ENCODE data around the gene RAP1A. TPM values are rescaled to one million over a fixed set of nuclear protein-coding genes. Genes with fewer than 3 reads are reported as not detected.

Gene RAP1A
- polyA plus RNA-seq, 1 donor (not counting 4 experiments of a cell fraction or from before 2014, with no cell fraction given): 70.3 TPM

DNA sequence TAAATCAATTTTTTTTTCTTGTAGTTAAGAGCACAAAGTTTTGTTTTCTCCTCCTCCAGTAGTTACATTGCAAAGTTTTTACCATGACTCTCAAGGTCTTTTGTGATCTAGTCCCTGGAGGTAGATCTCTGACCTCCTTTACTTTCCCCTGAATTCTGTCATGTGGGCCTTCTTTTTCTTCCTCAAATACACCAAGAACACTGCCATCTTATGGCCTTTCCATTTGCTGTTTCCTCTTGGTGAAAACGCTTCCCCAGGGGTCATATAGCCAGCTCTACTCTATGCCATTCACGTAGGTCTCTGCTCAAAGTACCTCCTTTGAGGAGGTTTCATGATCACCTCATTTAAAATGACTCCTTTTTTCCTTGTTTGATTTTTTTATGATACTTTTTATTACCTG is 138.8 kb downstream of the RAP1A start:
- Histone ChIP-seq H3K79me2 (ENCODE audit: control insufficient read depth, insufficient read depth, low read length) (peaks cover 23% of the 10 kb centered on the region), H3K9me3 (ENCODE audit: control insufficient read depth, low read depth, low read length) (no peaks in the 10 kb centered on the region), H3K27ac (ENCODE audit: control insufficient read depth, insufficient read depth, low read length) (no peak overlapping the region), H4K20me1 (ENCODE audit: control insufficient read depth, extremely low read depth, insufficient read depth, low read length) (no peaks in the 10 kb centered on the region), H3K4me3 (ENCODE audit: control insufficient read depth in 2 of 3, extremely low read depth in 1 of 3, insufficient read depth in 2 of 3, low read depth in 1 of 3, low read length in 3 of 3) (no peak overlapping the region), H3K4me1 (ENCODE audit: control insufficient read depth, extremely low read depth, insufficient read depth, low read length) (peaks cover 16% of the 10 kb centered on the region), H3K9me1 (ENCODE audit: control insufficient read depth, extremely low read depth, insufficient read depth, low read length) (no peaks in the 10 kb centered on the region), H3K27me3 (ENCODE audit: control insufficient read depth, extremely low read depth, insufficient read depth, low read length) (no peaks in the 10 kb centered on the region), H2AFZ (ENCODE audit: control insufficient read depth, low read length) (no peak overlapping the region), H3K4me2 (ENCODE audit: control insufficient read depth, extremely low read depth, insufficient read depth, low read depth, low read length) (no peak overlapping the region), H3K9ac (ENCODE audit: control insufficient read depth, extremely low read depth, insufficient read depth, low read length) (no peak overlapping the region), H3K36me3 (ENCODE audit: control insufficient read depth in 2 of 2, extremely low read depth in 1 of 2, insufficient read depth in 2 of 2, low read length in 2 of 2) (peaks cover 8 to 9% of the 10 kb centered on the region in 2 experiments)
- DNase-seq (ENCODE audit: low read depth, low spot score) (no peak), FAIRE-seq (no peak)
- dilution Hi-C loops (cut with MboI; ENCODE audit: extremely low pct_ligation_motif_present, low sequenced_read_pairs): no loop called here
- TF ChIP-seq, protein P1, sequence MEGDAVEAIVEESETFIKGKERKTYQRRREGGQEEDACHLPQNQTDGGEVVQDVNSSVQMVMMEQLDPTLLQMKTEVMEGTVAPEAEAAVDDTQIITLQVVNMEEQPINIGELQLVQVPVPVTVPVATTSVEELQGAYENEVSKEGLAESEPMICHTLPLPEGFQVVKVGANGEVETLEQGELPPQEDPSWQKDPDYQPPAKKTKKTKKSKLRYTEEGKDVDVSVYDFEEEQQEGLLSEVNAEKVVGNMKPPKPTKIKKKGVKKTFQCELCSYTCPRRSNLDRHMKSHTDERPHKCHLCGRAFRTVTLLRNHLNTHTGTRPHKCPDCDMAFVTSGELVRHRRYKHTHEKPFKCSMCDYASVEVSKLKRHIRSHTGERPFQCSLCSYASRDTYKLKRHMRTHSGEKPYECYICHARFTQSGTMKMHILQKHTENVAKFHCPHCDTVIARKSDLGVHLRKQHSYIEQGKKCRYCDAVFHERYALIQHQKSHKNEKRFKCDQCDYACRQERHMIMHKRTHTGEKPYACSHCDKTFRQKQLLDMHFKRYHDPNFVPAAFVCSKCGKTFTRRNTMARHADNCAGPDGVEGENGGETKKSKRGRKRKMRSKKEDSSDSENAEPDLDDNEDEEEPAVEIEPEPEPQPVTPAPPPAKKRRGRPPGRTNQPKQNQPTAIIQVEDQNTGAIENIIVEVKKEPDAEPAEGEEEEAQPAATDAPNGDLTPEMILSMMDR (optimal IDR thresholded peaks at IDR 0.05 in 1 of 3, IDR thresholded peaks at IDR 0.05 in 1 of 3, conservative IDR thresholded peaks at IDR 0.05 in 1 of 3; ENCODE audit: extremely low read depth in 1 of 3, insufficient read depth in 2 of 3, low read length in 3 of 3): no peak
- TF ChIP-seq EZH2 (IDR thresholded peaks at IDR 0.05; ENCODE audit: low read length): no peak

DNA sequence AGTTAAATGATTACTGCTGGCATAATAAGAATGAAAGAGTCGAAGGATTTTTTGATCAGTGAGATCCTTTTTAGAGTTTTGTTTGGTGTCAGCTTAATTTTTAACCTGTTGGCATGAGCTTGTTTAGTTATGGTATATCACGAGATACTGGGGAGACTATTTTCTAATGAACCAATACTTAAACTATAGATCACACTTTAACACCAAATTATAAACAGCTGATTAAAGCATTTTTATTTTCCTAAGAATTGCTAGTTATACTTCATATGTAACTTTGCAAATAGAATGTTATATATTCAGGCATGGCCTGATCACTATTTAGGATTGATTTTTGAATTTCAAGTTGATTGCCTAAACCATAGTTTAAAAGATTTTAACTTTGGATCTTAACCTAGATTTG is 142.1 kb downstream of the RAP1A start:
- no peak overlapping the region for H3K9ac ChIP-seq (ENCODE audit: control insufficient read depth, extremely low read depth, insufficient read depth, low read length)
- no peak overlapping the region for H3K27ac ChIP-seq (ENCODE audit: control insufficient read depth, insufficient read depth, low read length)
- peaks cover 17% of the 10 kb centered on the region for H3K79me2 ChIP-seq (ENCODE audit: control insufficient read depth, insufficient read depth, low read length)
- no peak overlapping the region for H2AFZ ChIP-seq (ENCODE audit: control insufficient read depth, low read length)
- no peaks in the 10 kb centered on the region for H4K20me1 ChIP-seq (ENCODE audit: control insufficient read depth, extremely low read depth, insufficient read depth, low read length)
- TF ChIP-seq, protein P1 (optimal IDR thresholded peaks at IDR 0.05 in 1 of 3, IDR thresholded peaks at IDR 0.05 in 1 of 3, conservative IDR thresholded peaks at IDR 0.05 in 1 of 3; ENCODE audit: extremely low read depth in 1 of 3, insufficient read depth in 2 of 3, low read length in 3 of 3): no peak
- H3K4me1 ChIP-seq (ENCODE audit: control insufficient read depth, extremely low read depth, insufficient read depth, low read length): peaks cover 8% of the 10 kb centered on the region
- DNase-seq (ENCODE audit: low read depth, low spot score) (no peak), FAIRE-seq (no peak)
- no peaks in the 10 kb centered on the region for H3K9me1 ChIP-seq (ENCODE audit: control insufficient read depth, extremely low read depth, insufficient read depth, low read length)
- no peak overlapping the region for H3K4me2 ChIP-seq (ENCODE audit: control insufficient read depth, extremely low read depth, insufficient read depth, low read depth, low read length)
- dilution Hi-C loops (cut with MboI; ENCODE audit: extremely low pct_ligation_motif_present, low sequenced_read_pairs): no loop called here
- H3K27me3 ChIP-seq (ENCODE audit: control insufficient read depth, extremely low read depth, insufficient read depth, low read length): no peaks in the 10 kb centered on the region
- H3K4me3 ChIP-seq (ENCODE audit: control insufficient read depth in 2 of 3, extremely low read depth in 1 of 3, insufficient read depth in 2 of 3, low read depth in 1 of 3, low read length in 3 of 3): no peak overlapping the region
- no peaks in the 10 kb centered on the region for H3K9me3 ChIP-seq (ENCODE audit: control insufficient read depth, low read depth, low read length)
- H3K36me3 ChIP-seq (ENCODE audit: control insufficient read depth in 2 of 2, extremely low read depth in 1 of 2, insufficient read depth in 2 of 2, low read length in 2 of 2): peaks cover 16 to 18% of the 10 kb centered on the region in 2 experiments
